ENCODE measurements around the gene RIMBP2. TPM values are rescaled to one million over a fixed set of nuclear protein-coding genes. Genes with fewer than 3 reads are reported as not detected.

RIMBP2 gene
- total RNA-seq, 1 donor from 2014 or later = 0.09 TPM

GRCh38 chr12:130715150-130715997 is 725 bp downstream of the RIMBP2 start:
- no peaks in the 10 kb centered on the region for H3K9me3 ChIP-seq
- no peak for ATAC-seq
- TF ChIP-seq CTCF (IDR thresholded peaks at IDR 0.05) = no peak
- peaks cover 42% of the 10 kb centered on the region for H3K27me3 ChIP-seq
- no peak overlapping the region for H3K27ac ChIP-seq
- H3K36me3 ChIP-seq = no peaks in the 10 kb centered on the region
- no peak for DNase-seq
- H3K4me1 ChIP-seq = peaks cover 3% of the 10 kb centered on the region
- intact Hi-C loops (cut with DNase I) = no loop called here
- no peak overlapping the region for H3K4me3 ChIP-seq

GRCh38 chr12:130714591-130715149 is 1.4 kb downstream of the RIMBP2 start:
- DNase-seq = no peak
- ATAC-seq = peak; percentile 13
- TF ChIP-seq CTCF (IDR thresholded peaks at IDR 0.05) = no peak
- Histone ChIP-seq H3K36me3 (no peaks in the 10 kb centered on the region), H3K27ac (no peak overlapping the region), H3K27me3 (peaks cover 42% of the 10 kb centered on the region), H3K9me3 (no peaks in the 10 kb centered on the region), H3K4me3 (peak overlapping the region; percentile 25), H3K4me1 (peaks cover 3% of the 10 kb centered on the region)
- intact Hi-C loops (cut with DNase I) = no loop called here

- intact Hi-C loops (cut with DNase I) = no loop called here
- ATAC-seq = peak; percentile 10
- no peaks in the 10 kb centered on the region for H3K36me3 ChIP-seq
Observed at GRCh38 chr12:130714091-130714590, 2.0 kb downstream of the RIMBP2 start.

GRCh38 chr12:130713581-130713991 is 2.5 kb downstream of the RIMBP2 start:
- H3K9me3 ChIP-seq = no peaks in the 10 kb centered on the region
- H3K4me1 ChIP-seq = peaks cover 3% of the 10 kb centered on the region
- DNase-seq (no peak), ATAC-seq (no peak)
- peak overlapping the region; percentile 25 for H3K4me3 ChIP-seq
- no peak for TF ChIP-seq CTCF (IDR thresholded peaks at IDR 0.05)
- intact Hi-C loops (cut with DNase I) = no loop called here
- H3K36me3 ChIP-seq = no peaks in the 10 kb centered on the region
- H3K27me3 ChIP-seq = peaks cover 38% of the 10 kb centered on the region
- no peak overlapping the region for H3K27ac ChIP-seq

More at GRCh38 chr12:130714091-130714590, 2.0 kb downstream of the RIMBP2 start:
- no peak for TF ChIP-seq CTCF (IDR thresholded peaks at IDR 0.05)
- Histone ChIP-seq H3K4me1 (peaks cover 3% of the 10 kb centered on the region), H3K4me3 (peak overlapping the region; percentile 25), H3K27me3 (peaks cover 42% of the 10 kb centered on the region), H3K27ac (no peak overlapping the region), H3K9me3 (no peaks in the 10 kb centered on the region)
- no peak for DNase-seq

GRCh38 chr12:130712346-130713065 is 3.6 kb downstream of the RIMBP2 start:
- Histone ChIP-seq H3K27me3 (peaks cover 35% of the 10 kb centered on the region), H3K27ac (no peak overlapping the region), H3K9me3 (no peaks in the 10 kb centered on the region), H3K4me3 (no peak overlapping the region), H3K36me3 (no peaks in the 10 kb centered on the region), H3K4me1 (peaks cover 3% of the 10 kb centered on the region)
- DNase-seq = no peak
- no peak for ATAC-seq
- TF ChIP-seq CTCF (IDR thresholded peaks at IDR 0.05) = no peak
- intact Hi-C loops (cut with DNase I) = no loop called here
